C4-2B (cell line): Measurements from ENCODE around the gene AGFG1.

ENCODE experiments used
- ZFX ChIP-seq: fragments of 450-650 bp; IDR thresholded peaks from 2 replicates; pipeline ENCODE4 v1.6.1; 2017
- TF ChIP-seq, protein P1 (sequence below): fragments of 450-650 bp; conservative IDR thresholded peaks from 2 replicates; pipeline ENCODE4 v1.5.1; 2017; ENCODE audit warnings: mild to moderate bottlenecking

DNA sequence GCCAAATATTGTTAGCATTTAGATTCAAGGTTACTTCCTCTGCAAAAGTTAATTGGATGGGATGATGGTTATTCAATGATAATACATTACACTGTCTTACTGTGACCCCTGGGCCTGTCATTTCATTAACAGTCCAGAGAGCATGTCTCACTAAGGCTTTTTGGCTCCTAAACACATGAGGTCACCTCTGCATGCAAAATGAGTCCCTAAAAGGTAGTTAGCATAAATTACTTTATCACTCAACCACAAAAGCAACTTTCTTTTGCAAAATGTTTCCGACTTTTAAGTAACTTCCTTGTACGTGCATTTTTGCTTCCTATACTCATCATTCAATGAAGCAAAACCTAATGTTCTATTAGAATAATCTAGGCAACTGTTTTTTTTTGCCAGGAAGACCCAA is 16.8 kb upstream of the AGFG1 start:
- TF ChIP-seq, protein P1, sequence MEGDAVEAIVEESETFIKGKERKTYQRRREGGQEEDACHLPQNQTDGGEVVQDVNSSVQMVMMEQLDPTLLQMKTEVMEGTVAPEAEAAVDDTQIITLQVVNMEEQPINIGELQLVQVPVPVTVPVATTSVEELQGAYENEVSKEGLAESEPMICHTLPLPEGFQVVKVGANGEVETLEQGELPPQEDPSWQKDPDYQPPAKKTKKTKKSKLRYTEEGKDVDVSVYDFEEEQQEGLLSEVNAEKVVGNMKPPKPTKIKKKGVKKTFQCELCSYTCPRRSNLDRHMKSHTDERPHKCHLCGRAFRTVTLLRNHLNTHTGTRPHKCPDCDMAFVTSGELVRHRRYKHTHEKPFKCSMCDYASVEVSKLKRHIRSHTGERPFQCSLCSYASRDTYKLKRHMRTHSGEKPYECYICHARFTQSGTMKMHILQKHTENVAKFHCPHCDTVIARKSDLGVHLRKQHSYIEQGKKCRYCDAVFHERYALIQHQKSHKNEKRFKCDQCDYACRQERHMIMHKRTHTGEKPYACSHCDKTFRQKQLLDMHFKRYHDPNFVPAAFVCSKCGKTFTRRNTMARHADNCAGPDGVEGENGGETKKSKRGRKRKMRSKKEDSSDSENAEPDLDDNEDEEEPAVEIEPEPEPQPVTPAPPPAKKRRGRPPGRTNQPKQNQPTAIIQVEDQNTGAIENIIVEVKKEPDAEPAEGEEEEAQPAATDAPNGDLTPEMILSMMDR, result no peak
- no peak for TF ChIP-seq ZFX
